Liver (tissue), 3 donors: ENCODE measurements around the gene PCSK1.

Source experiments
- ATF3 ChIP-seq: IDR thresholded peaks from 2 replicates; pipeline ENCODE4 v1.6.1; 2016; ENCODE audit warnings: antibody characterized with exemption
- CTCF ChIP-seq: fragments of 150-350 bp; IDR thresholded peaks from 2 replicates; pipeline ENCODE4 v1.5.1; 2017; ENCODE audit warnings: improper control_type of control experiment, low read depth, low read length; ENCODE audit not compliant: missing input control
- EGR1 ChIP-seq, 2 donors: IDR thresholded peaks; 2 replicates each; pipeline ENCODE4 v1.6.1; 2016 to 2018; ENCODE audit warnings: antibody characterized with exemption in 2 of 2, low read depth in 2 of 2
- FOXA1 ChIP-seq: IDR thresholded peaks from 2 replicates; pipeline ENCODE4 v1.6.1; 2016; ENCODE audit warnings: antibody characterized with exemption
- FOXA2 ChIP-seq: IDR thresholded peaks from 2 replicates; pipeline ENCODE4 v1.6.1; 2016; ENCODE audit warnings: antibody characterized with exemption
- GABPA ChIP-seq, 2 donors: IDR thresholded peaks in 1 of 2; conservative IDR thresholded peaks in 1 of 2; 2 replicates each; pipeline ENCODE4 v1.6.1; 2016; ENCODE audit warnings: antibody characterized with exemption in 2 of 2, mild to moderate bottlenecking in 1 of 2, moderate library complexity in 1 of 2
- JUND ChIP-seq, 2 donors: IDR thresholded peaks; 2 replicates each; pipeline ENCODE4 v1.6.1; 2016; ENCODE audit warnings: antibody characterized with exemption in 2 of 2
- MAX ChIP-seq: IDR thresholded peaks from 2 replicates; pipeline ENCODE4 v1.6.1; 2016; ENCODE audit warnings: antibody characterized with exemption
- RAD21 ChIP-seq, 2 donors: IDR thresholded peaks; 2 replicates each; pipeline ENCODE4 v1.6.1; 2016; ENCODE audit warnings: antibody characterized with exemption in 2 of 2, mild to moderate bottlenecking in 2 of 2
- REST ChIP-seq: IDR thresholded peaks from 2 replicates; pipeline ENCODE4 v1.6.1; 2016; ENCODE audit warnings: antibody characterized with exemption, mild to moderate bottlenecking
- TAF1 ChIP-seq: conservative IDR thresholded peaks from 2 replicates; pipeline ENCODE4 v1.6.1; 2016; ENCODE audit warnings: antibody characterized with exemption, mild to moderate bottlenecking
- YY1 ChIP-seq: IDR thresholded peaks from 2 replicates; pipeline ENCODE4 v1.6.1; 2016; ENCODE audit warnings: antibody characterized with exemption, mild to moderate bottlenecking
- ZBTB33 ChIP-seq: IDR thresholded peaks from 2 replicates; pipeline ENCODE4 v1.6.1; 2016; ENCODE audit warnings: antibody characterized with exemption
- donor health status: healthy.
- donor health status: healthy.

GRCh38 chr5:96440185-96440538 lies 7.1 kb upstream of the PCSK1 start:
- no peak for TF ChIP-seq CTCF
- TF ChIP-seq ATF3, result no peak
- TF ChIP-seq JUND (IDR thresholded peaks at IDR 0.05), result no peak
- TF ChIP-seq YY1, result no peak
- no peak for TF ChIP-seq GABPA (IDR thresholded peaks at IDR 0.05 in 1 of 2, conservative IDR thresholded peaks at IDR 0.05 in 1 of 2)
- TF ChIP-seq ZBTB33, result no peak
- no peak for TF ChIP-seq FOXA2
- TF ChIP-seq TAF1, result no peak
- TF ChIP-seq REST, result no peak
- no peak for TF ChIP-seq RAD21 (IDR thresholded peaks at IDR 0.05)
- no peak for TF ChIP-seq MAX
- TF ChIP-seq FOXA1, result no peak
- no peak for TF ChIP-seq EGR1 (IDR thresholded peaks at IDR 0.05; ENCODE audit: low read depth in 2 of 2)
